Suprapubic skin (tissue), 3 donors: Measurements from ENCODE around the gene PALB2.

Experiments
- CTCF ChIP-seq, 2 donors: fragments of 200-600 bp in 1 of 2; fragments of 450-650 bp in 1 of 2; sonication (generic) in 1 of 2; IDR thresholded peaks; one replicate each; pipeline ENCODE4 v1.5.1; 2016 to 2019; ENCODE audit warnings: antibody characterized with exemption in 2 of 2, mild to moderate bottlenecking in 1 of 2, moderate library complexity in 1 of 2
- POLR2AphosphoS5 ChIP-seq, 3 donors: sonication (generic); formaldehyde crosslinking; IDR thresholded peaks; one replicate each; pipeline ENCODE4 v1.6.1; 2017; ENCODE audit warnings: antibody characterized with exemption in 3 of 3

- TF ChIP-seq CTCF (IDR thresholded peaks at IDR 0.05) (no peak), POLR2AphosphoS5 (IDR thresholded peaks at IDR 0.05) (no peak)
Observed at GRCh38 chr16:23567602-23568001, 73.5 kb downstream of the PALB2 start.
